ENCODE measurements around the gene CRACDL. TPM values are rescaled to one million over a fixed set of nuclear protein-coding genes. Genes with fewer than 3 reads are reported as not detected.

Gene CRACDL
- total and polyA plus RNA-seq, 2 donors (not counting 3 experiments of a cell fraction or from before 2014, with no cell fraction given) = 0.92 to 6.3 TPM

DNA sequence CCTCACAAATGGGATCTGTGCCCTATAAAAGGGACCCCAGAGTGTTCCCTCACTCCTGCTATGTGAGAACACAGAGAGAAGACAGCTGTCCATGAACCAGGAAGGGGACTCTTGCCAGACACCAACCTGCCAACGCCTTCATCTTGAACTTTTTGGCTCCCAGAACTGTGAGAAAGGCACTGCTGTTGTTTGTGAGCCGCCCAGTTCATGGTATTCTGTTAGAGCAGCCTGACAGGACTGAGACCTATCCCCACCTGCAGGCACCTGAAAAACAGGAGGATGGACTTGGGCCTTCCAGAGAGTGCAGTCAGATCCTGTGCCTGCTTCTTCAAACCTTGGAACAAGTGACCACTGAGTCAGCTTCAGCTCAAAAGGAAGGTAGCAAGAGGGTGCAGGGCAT, 51.4 kb downstream of the CRACDL start:
- no peaks in the 10 kb centered on the region for H3K79me2 ChIP-seq (ENCODE audit: control insufficient read depth, insufficient read depth, low read length)
- no peaks in the 10 kb centered on the region for H3K9me3 ChIP-seq (replicated peaks; ENCODE audit: control insufficient read depth, insufficient read depth, low read length)
- no peak overlapping the region for H3K27ac ChIP-seq (ENCODE audit: insufficient read depth, low read depth, low read length)
- H3K4me2 ChIP-seq (ENCODE audit: insufficient read depth, low read length) = no peak overlapping the region
- H3K27me3 ChIP-seq (ENCODE audit: control insufficient read depth in 2 of 2, insufficient read depth in 2 of 2, low read length in 2 of 2) = peaks cover 0 to 4% of the 10 kb centered on the region in 2 experiments
- no peaks in the 10 kb centered on the region for H3K4me1 ChIP-seq (ENCODE audit: control insufficient read depth, extremely low read depth, insufficient read depth, low read length)
- no TSS peak for BruUV-seq (replicated peaks)
- intact Hi-C loops (cut with micrococcal nuclease) = no loop called here
- no peak for FAIRE-seq
- H3K36me3 ChIP-seq (ENCODE audit: control insufficient read depth in 2 of 2, extremely low read depth in 1 of 2, insufficient read depth in 2 of 2, low read length in 2 of 2) = no peaks in the 10 kb centered on the region
- H3K9ac ChIP-seq (replicated peaks; ENCODE audit: extremely low read depth, insufficient read depth, low read length) = no peak overlapping the region
- no peak overlapping the region for H2AFZ ChIP-seq (ENCODE audit: low read depth, low read length)
- ChIA-PET POLR2A (no interaction called here), CTCF (interaction anchor here (1.4 kb wide), 1 partner anchor 212 kb away, joined by 3 read pairs; no protein-coding TSS in a partner anchor)
- H3K4me3 ChIP-seq (replicated peaks in 1 of 3; ENCODE audit: insufficient read depth in 1 of 3, low read depth in 1 of 3, low read length in 3 of 3) = no peak overlapping the region
- dilution Hi-C loops (cut with MboI; ENCODE audit: extremely low pct_ligation_motif_present, low sequenced_read_pairs) = no loop called here
- no peaks in the 10 kb centered on the region for H4K20me1 ChIP-seq (replicated peaks; ENCODE audit: control insufficient read depth, extremely low read depth, insufficient read depth, low read length)
- no peaks in the 10 kb centered on the region for H3K9me1 ChIP-seq (replicated peaks; ENCODE audit: control insufficient read depth, extremely low read depth, insufficient read depth, low read length)
- TF ChIP-seq POLR2A (IDR thresholded peaks at IDR 0.05; ENCODE audit: low read depth, low read length) = no peak
- no peak for TF ChIP-seq MYC (IDR thresholded peaks at IDR 0.05; ENCODE audit: low read depth, low read length)
- no peak for TF ChIP-seq EZH2 (IDR thresholded peaks at IDR 0.05; ENCODE audit: borderline replicate concordance, low read depth, low read length, severe bottlenecking)
- TF ChIP-seq JUN (IDR thresholded peaks at IDR 0.05; ENCODE audit: borderline replicate concordance, insufficient read depth, insufficient read length, low read depth) = no peak
- TF ChIP-seq POLR2AphosphoS5 (IDR thresholded peaks at IDR 0.05; ENCODE audit: insufficient read depth, low read depth, low read length) = no peak
- TF ChIP-seq, protein P1, sequence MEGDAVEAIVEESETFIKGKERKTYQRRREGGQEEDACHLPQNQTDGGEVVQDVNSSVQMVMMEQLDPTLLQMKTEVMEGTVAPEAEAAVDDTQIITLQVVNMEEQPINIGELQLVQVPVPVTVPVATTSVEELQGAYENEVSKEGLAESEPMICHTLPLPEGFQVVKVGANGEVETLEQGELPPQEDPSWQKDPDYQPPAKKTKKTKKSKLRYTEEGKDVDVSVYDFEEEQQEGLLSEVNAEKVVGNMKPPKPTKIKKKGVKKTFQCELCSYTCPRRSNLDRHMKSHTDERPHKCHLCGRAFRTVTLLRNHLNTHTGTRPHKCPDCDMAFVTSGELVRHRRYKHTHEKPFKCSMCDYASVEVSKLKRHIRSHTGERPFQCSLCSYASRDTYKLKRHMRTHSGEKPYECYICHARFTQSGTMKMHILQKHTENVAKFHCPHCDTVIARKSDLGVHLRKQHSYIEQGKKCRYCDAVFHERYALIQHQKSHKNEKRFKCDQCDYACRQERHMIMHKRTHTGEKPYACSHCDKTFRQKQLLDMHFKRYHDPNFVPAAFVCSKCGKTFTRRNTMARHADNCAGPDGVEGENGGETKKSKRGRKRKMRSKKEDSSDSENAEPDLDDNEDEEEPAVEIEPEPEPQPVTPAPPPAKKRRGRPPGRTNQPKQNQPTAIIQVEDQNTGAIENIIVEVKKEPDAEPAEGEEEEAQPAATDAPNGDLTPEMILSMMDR (IDR thresholded peaks at IDR 0.05; ENCODE audit: extremely low read depth in 1 of 2, insufficient read depth in 1 of 2, low read depth in 1 of 2, low read length in 2 of 2) = no peak
- no peak for TF ChIP-seq GATA2 (IDR thresholded peaks at IDR 0.05; ENCODE audit: insufficient read depth, insufficient read length, low read depth, low read length)
- TF ChIP-seq FOS (IDR thresholded peaks at IDR 0.05; ENCODE audit: borderline replicate concordance, insufficient read depth, low read length) = no peak
- TF ChIP-seq, protein P2, sequence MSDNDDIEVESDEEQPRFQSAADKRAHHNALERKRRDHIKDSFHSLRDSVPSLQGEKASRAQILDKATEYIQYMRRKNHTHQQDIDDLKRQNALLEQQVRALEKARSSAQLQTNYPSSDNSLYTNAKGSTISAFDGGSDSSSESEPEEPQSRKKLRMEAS (IDR thresholded peaks at IDR 0.05; ENCODE audit: insufficient read depth, insufficient read length) = no peak
- no peak for DNase-seq (ENCODE audit: low read depth, low spot score)
